ENCODE results near the gene SPSB3.

DNA sequence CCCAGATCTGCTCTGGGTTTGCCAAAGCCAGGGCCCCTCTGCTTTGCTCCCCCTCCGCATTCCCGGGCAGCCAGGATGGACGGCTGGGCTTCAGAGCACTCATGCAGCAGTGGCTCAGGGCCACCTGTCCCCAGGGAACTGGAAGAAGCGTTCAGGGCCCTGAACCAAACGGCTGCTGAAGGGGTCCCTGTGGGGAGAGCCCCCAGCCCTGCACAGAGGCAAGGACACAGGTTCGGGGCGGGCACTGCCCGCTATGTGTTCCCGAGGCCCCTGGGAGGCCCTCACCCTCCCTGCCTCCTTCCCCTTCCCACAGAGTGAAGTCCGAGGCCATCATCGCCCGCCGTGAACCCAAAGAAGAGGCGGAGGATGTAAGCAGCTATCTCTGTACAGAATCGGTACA lies 21.5 kb downstream of the SPSB3 start:
- TF ChIP-seq, protein P1, sequence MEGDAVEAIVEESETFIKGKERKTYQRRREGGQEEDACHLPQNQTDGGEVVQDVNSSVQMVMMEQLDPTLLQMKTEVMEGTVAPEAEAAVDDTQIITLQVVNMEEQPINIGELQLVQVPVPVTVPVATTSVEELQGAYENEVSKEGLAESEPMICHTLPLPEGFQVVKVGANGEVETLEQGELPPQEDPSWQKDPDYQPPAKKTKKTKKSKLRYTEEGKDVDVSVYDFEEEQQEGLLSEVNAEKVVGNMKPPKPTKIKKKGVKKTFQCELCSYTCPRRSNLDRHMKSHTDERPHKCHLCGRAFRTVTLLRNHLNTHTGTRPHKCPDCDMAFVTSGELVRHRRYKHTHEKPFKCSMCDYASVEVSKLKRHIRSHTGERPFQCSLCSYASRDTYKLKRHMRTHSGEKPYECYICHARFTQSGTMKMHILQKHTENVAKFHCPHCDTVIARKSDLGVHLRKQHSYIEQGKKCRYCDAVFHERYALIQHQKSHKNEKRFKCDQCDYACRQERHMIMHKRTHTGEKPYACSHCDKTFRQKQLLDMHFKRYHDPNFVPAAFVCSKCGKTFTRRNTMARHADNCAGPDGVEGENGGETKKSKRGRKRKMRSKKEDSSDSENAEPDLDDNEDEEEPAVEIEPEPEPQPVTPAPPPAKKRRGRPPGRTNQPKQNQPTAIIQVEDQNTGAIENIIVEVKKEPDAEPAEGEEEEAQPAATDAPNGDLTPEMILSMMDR (IDR thresholded peaks at IDR 0.05 in 2 of 3, conservative IDR thresholded peaks at IDR 0.05 in 1 of 3; ENCODE audit: insufficient read depth in 2 of 3, low read depth in 1 of 3, low read length in 3 of 3), result no peak
- TF ChIP-seq POLR2A (conservative IDR thresholded peaks at IDR 0.05) (no peak), RAD21 (CRISPR knock-in tag; conservative IDR thresholded peaks at IDR 0.05 in 1 of 2, IDR thresholded peaks at IDR 0.05 in 1 of 2) (no peak), HCFC1 (IDR thresholded peaks at IDR 0.05; ENCODE audit: low read depth, low read length) (no peak)

All from K562 (cell line).